ENCODE results near the gene FAM47B.

- TF ChIP-seq BHLHE40 (IDR thresholded peaks at IDR 0.05; ENCODE audit: low read depth, low read length) (no peak), CTCF (conservative IDR thresholded peaks at IDR 0.05; ENCODE audit: low read depth, low read length) (no peak), FOS (IDR thresholded peaks at IDR 0.05; ENCODE audit: low read depth, low read length) (no peak), POLR2A (IDR thresholded peaks at IDR 0.05; ENCODE audit: low read depth, low read length) (no peak), MAZ (IDR thresholded peaks at IDR 0.05; ENCODE audit: borderline replicate concordance, low read depth, low read length) (no peak), MXI1 (IDR thresholded peaks at IDR 0.05; ENCODE audit: borderline replicate concordance, low read depth, low read length) (no peak), RAD21 (IDR thresholded peaks at IDR 0.05; ENCODE audit: low read length) (no peak)
- TF ChIP-seq, protein P1, sequence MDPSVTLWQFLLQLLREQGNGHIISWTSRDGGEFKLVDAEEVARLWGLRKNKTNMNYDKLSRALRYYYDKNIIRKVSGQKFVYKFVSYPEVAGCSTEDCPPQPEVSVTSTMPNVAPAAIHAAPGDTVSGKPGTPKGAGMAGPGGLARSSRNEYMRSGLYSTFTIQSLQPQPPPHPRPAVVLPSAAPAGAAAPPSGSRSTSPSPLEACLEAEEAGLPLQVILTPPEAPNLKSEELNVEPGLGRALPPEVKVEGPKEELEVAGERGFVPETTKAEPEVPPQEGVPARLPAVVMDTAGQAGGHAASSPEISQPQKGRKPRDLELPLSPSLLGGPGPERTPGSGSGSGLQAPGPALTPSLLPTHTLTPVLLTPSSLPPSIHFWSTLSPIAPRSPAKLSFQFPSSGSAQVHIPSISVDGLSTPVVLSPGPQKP (IDR thresholded peaks at IDR 0.05; ENCODE audit: borderline replicate concordance, low read depth, low read length), result no peak
These were observed 25.4 kb upstream of the FAM47B start for GRCh38 chrX:34917146-34917545.

Measured in IMR-90 (cell line).